Neutrophil (primary cell): Measurements from ENCODE around the gene PSMA6.
A peak's percentile ranks its signal among the peaks of the same experiment; 100 is the strongest.

ENCODE experiments used
- H3K27ac ChIP-seq: fragments of 200-600 bp; sonication (generic); 2 replicates; pipeline ENCODE4 v1.5.1; 2016; ENCODE audit warnings: mild to moderate bottlenecking, moderate library complexity
- H3K27me3 ChIP-seq: fragments of 200-600 bp; sonication (generic); 2 replicates; pipeline ENCODE4 v1.6.0; 2016; ENCODE audit warnings: mild to moderate bottlenecking
- H3K36me3 ChIP-seq: fragments of 200-600 bp; sonication (generic); 2 replicates; pipeline ENCODE4 v1.5.1; 2017
- H3K4me1 ChIP-seq, 2 experiments: fragments of 200-600 bp in 1 of 2; sonication (generic) in 1 of 2; 1 replicate in 1 of 2; 2 replicates in 1 of 2; pipeline versions ENCODE4 v1.5.1 to v1.6.1; 2013 to 2016; ENCODE audit warnings: low read depth in 1 of 2, low read length in 1 of 2, mild to moderate bottlenecking in 1 of 2, moderate library complexity in 1 of 2; ENCODE audit not compliant: control insufficient read depth in 1 of 2, insufficient read depth in 1 of 2
- H3K4me3 ChIP-seq, 2 experiments: fragments of 200-600 bp in 1 of 2; sonication (generic) in 1 of 2; 1 replicate in 1 of 2; 2 replicates in 1 of 2; pipeline ENCODE4 v1.5.1; 2013 to 2016; ENCODE audit warnings: low read depth in 1 of 2, low read length in 1 of 2, mild to moderate bottlenecking in 1 of 2, moderate library complexity in 1 of 2
- H3K9me3 ChIP-seq: fragments of 200-600 bp; sonication (generic); 2 replicates; pipeline ENCODE4 v1.5.1; 2016
- CTCF ChIP-seq: fragments of 200-600 bp; sonication (generic); IDR thresholded peaks from 2 replicates; pipeline ENCODE4 v1.5.1; 2016; ENCODE audit warnings: antibody characterized with exemption

Gene PSMA6

GRCh38 chr14:35268946-35269345, 23.2 kb upstream of the PSMA6 start:
- TF ChIP-seq CTCF, result no peak
- Histone ChIP-seq H3K36me3 (peaks cover 15% of the 10 kb centered on the region), H3K27me3 (no peaks in the 10 kb centered on the region), H3K4me3 (no peak overlapping the region), H3K27ac (no peak overlapping the region), H3K9me3 (no peaks in the 10 kb centered on the region), H3K4me1 (no peaks in the 10 kb centered on the region)

- H3K27ac ChIP-seq, result no peak overlapping the region
- H3K27me3 ChIP-seq, result no peaks in the 10 kb centered on the region
- no peaks in the 10 kb centered on the region for H3K9me3 ChIP-seq
- TF ChIP-seq CTCF, result no peak
- no peaks in the 10 kb centered on the region for H3K4me1 ChIP-seq
- no peak overlapping the region for H3K4me3 ChIP-seq
- peaks cover 29% of the 10 kb centered on the region for H3K36me3 ChIP-seq
Observed at GRCh38 chr14:35274805-35275204, 17.4 kb upstream of the PSMA6 start.

- H3K4me1 ChIP-seq, result no peaks in the 10 kb centered on the region
- H3K4me3 ChIP-seq, result no peak overlapping the region
- no peaks in the 10 kb centered on the region for H3K9me3 ChIP-seq
- TF ChIP-seq CTCF, result no peak
- no peaks in the 10 kb centered on the region for H3K27me3 ChIP-seq
- peaks cover 21% of the 10 kb centered on the region for H3K36me3 ChIP-seq
- H3K27ac ChIP-seq, result no peak overlapping the region
Observed at GRCh38 chr14:35277179-35277578, 15.0 kb upstream of the PSMA6 start.

GRCh38 chr14:35279369-35279768, 12.8 kb upstream of the PSMA6 start:
- H3K4me3 ChIP-seq, result no peak overlapping the region
- no peak overlapping the region for H3K27ac ChIP-seq
- TF ChIP-seq CTCF, result no peak
- peaks cover 12% of the 10 kb centered on the region for H3K36me3 ChIP-seq
- H3K4me1 ChIP-seq, result peaks cover 7 to 9% of the 10 kb centered on the region in 2 experiments
- no peaks in the 10 kb centered on the region for H3K27me3 ChIP-seq
- H3K9me3 ChIP-seq, result no peaks in the 10 kb centered on the region

GRCh38 chr14:35281341-35281740, 10.8 kb upstream of the PSMA6 start:
- no peaks in the 10 kb centered on the region for H3K27me3 ChIP-seq
- H3K36me3 ChIP-seq, result peaks cover 3% of the 10 kb centered on the region
- no peaks in the 10 kb centered on the region for H3K9me3 ChIP-seq
- H3K27ac ChIP-seq, result no peak overlapping the region
- H3K4me1 ChIP-seq, result peaks cover 27 to 29% of the 10 kb centered on the region in 2 experiments
- no peak overlapping the region for H3K4me3 ChIP-seq
- TF ChIP-seq CTCF, result no peak

GRCh38 chr14:35284506-35284905, 7.7 kb upstream of the PSMA6 start:
- Histone ChIP-seq H3K4me1 (peaks cover 48 to 49% of the 10 kb centered on the region in 2 experiments), H3K27me3 (no peaks in the 10 kb centered on the region), H3K9me3 (no peaks in the 10 kb centered on the region), H3K36me3 (no peaks in the 10 kb centered on the region), H3K4me3 (peak overlapping the region in 1 of 2 experiments; percentile 36), H3K27ac (peak overlapping the region; percentile 96)
- TF ChIP-seq CTCF, result no peak
